Tibial nerve (tissue), 4 donors: ENCODE data around the gene SKOR1. TPM values are rescaled to one million over a fixed set of nuclear protein-coding genes. Genes with fewer than 3 reads are reported as not detected.

Source experiments
- DNase-seq, 2 donors: peaks; one replicate each; pipeline ENCODE4 v3.0.0-alpha.2; 2019; ENCODE audit warnings: low spot score in 2 of 2
- H3K27ac ChIP-seq, 4 donors: fragments of 200-600 bp; sonication (generic) in 3 of 4; one replicate each; pipeline ENCODE4 v1.5.1; 2017 to 2019; ENCODE audit warnings: mild to moderate bottlenecking in 1 of 4
- H3K27me3 ChIP-seq, 2 donors: fragments of 200-600 bp; sonication (generic) in 1 of 2; one replicate each; pipeline versions ENCODE4 v1.5.1 to v1.6.0; 2017 to 2019
- H3K36me3 ChIP-seq, 3 donors: fragments of 200-600 bp; sonication (generic); one replicate each; pipeline ENCODE4 v1.5.1; 2018 to 2019
- H3K4me1 ChIP-seq, 4 donors: fragments of 200-600 bp; sonication (generic) in 3 of 4; one replicate each; pipeline ENCODE4 v1.5.1; 2017 to 2019
- H3K4me3 ChIP-seq, 4 donors: fragments of 200-600 bp; sonication (generic) in 3 of 4; one replicate each; pipeline ENCODE4 v1.5.1; 2017 to 2019; ENCODE audit warnings: mild to moderate bottlenecking in 1 of 4, moderate library complexity in 1 of 4
- H3K9me3 ChIP-seq, 4 donors: fragments of 200-600 bp; sonication (generic) in 3 of 4; one replicate each; pipeline ENCODE4 v1.5.1; 2017 to 2019
- EP300 ChIP-seq, 2 donors: sonication (generic); formaldehyde crosslinking; IDR thresholded peaks; one replicate each; pipeline ENCODE4 v1.6.1; 2017; ENCODE audit warnings: antibody characterized with exemption in 2 of 2, mild to moderate bottlenecking in 1 of 2
- POLR2A ChIP-seq, 2 donors: fragments of 450-650 bp; IDR thresholded peaks; one replicate each; pipeline ENCODE4 v1.6.1; 2017; ENCODE audit warnings: antibody characterized with exemption in 2 of 2, mild to moderate bottlenecking in 2 of 2, moderate library complexity in 2 of 2
- WGBS, 2 donors: methylation state at CpG; one replicate each; pipeline ENCODE4 v1.1.5; 2018; 5-methylcytosine and 5-hydroxymethylcytosine counted together
- total RNA-seq, 4 donors: library from RNA; depleted of rRNA; stranded (reverse); fragments of >200 nt; gene quantifications; one replicate each; pipeline ENCODE4 v1.1.0, GENCODE V29; 2016
- TF ChIP-seq, protein P1 (sequence below), 5 experiments: fragments of 200-600 bp in 3 of 5; fragments of 450-650 bp in 2 of 5; sonication (generic) in 3 of 5; IDR thresholded peaks; one replicate each; pipeline ENCODE4 v1.5.1; 2016 to 2019; ENCODE audit warnings: antibody characterized with exemption in 5 of 5, mild to moderate bottlenecking in 3 of 5, moderate library complexity in 2 of 5

The SKOR1 gene
- total RNA-seq, 4 donors from 2014 or later: 0.42 to 1.5 (median 0.82) TPM

DNA sequence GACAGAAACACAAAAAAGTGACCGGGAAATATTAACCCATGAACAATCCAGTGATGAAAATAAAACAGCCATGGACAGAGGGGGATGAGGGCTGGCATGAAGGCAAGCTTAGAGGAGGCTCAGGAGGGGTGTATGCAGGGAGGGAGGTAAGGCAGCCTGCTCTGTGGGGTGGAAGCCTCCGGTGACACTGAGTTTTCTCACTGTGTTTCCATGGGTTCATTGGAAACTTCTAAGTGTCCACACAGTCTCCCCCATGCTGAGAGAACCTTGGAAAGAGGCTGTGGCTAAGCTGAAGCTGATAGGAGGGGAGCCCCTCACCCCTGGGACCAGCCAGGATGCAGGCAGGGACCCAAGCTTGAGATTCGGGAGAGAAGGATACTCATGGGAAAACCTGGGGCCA lies 6.8 kb upstream of the SKOR1 start:
- no peak for DNase-seq
- Histone ChIP-seq H3K4me3 (no peak overlapping the region), H3K36me3 (peaks cover 0 to 19% (median 0%) of the 10 kb centered on the region in 3 donors), H3K27me3 (peaks cover 10 to 86% of the 10 kb centered on the region in 2 donors), H3K9me3 (peaks cover 0 to 25% (median 2%) of the 10 kb centered on the region in 4 donors), H3K27ac (no peak overlapping the region), H3K4me1 (peaks cover 0 to 41% (median 4%) of the 10 kb centered on the region in 4 donors)
- no peak for TF ChIP-seq EP300 (IDR thresholded peaks at IDR 0.05)
- TF ChIP-seq, protein P1, sequence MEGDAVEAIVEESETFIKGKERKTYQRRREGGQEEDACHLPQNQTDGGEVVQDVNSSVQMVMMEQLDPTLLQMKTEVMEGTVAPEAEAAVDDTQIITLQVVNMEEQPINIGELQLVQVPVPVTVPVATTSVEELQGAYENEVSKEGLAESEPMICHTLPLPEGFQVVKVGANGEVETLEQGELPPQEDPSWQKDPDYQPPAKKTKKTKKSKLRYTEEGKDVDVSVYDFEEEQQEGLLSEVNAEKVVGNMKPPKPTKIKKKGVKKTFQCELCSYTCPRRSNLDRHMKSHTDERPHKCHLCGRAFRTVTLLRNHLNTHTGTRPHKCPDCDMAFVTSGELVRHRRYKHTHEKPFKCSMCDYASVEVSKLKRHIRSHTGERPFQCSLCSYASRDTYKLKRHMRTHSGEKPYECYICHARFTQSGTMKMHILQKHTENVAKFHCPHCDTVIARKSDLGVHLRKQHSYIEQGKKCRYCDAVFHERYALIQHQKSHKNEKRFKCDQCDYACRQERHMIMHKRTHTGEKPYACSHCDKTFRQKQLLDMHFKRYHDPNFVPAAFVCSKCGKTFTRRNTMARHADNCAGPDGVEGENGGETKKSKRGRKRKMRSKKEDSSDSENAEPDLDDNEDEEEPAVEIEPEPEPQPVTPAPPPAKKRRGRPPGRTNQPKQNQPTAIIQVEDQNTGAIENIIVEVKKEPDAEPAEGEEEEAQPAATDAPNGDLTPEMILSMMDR (IDR thresholded peaks at IDR 0.05): no peak
- TF ChIP-seq POLR2A (IDR thresholded peaks at IDR 0.05): no peak
- 73 to 78% methylated on average over 3 of the region's 3 CpGs for WGBS, 2 donors

DNA sequence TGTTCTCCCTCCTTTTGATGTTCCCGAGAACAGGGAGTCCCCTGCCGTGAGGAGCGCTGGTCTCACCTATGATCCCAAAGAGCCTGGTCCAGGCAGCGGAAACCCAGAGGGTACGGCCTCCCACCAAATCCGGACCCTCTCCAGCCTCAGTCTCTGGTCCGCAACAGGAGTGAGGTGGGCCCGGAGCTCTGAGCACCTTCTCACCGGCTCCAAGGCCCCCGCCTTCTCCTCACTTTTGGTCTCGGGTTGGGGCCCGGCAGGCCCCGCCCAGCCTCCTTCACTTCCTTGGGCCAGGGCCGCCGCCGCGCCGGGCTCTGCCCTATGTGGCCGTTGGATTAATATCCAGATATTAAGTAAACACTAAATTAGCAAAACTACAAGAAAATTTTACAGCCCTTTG lies 5.7 kb upstream of the SKOR1 start:
- no peak for DNase-seq
- Histone ChIP-seq H3K4me3 (no peak overlapping the region), H3K9me3 (peaks cover 0 to 24% (median 2%) of the 10 kb centered on the region in 4 donors), H3K36me3 (peaks cover 0 to 15% (median 0%) of the 10 kb centered on the region in 3 donors), H3K27me3 (peaks cover 10 to 95% of the 10 kb centered on the region in 2 donors), H3K4me1 (peaks cover 0 to 52% (median 4%) of the 10 kb centered on the region in 4 donors), H3K27ac (no peak overlapping the region)
- TF ChIP-seq POLR2A (IDR thresholded peaks at IDR 0.05): no peak
- TF ChIP-seq EP300 (IDR thresholded peaks at IDR 0.05): no peak
- 9 to 10% methylated on average over 19 of the region's 19 CpGs for WGBS, 2 donors

DNA sequence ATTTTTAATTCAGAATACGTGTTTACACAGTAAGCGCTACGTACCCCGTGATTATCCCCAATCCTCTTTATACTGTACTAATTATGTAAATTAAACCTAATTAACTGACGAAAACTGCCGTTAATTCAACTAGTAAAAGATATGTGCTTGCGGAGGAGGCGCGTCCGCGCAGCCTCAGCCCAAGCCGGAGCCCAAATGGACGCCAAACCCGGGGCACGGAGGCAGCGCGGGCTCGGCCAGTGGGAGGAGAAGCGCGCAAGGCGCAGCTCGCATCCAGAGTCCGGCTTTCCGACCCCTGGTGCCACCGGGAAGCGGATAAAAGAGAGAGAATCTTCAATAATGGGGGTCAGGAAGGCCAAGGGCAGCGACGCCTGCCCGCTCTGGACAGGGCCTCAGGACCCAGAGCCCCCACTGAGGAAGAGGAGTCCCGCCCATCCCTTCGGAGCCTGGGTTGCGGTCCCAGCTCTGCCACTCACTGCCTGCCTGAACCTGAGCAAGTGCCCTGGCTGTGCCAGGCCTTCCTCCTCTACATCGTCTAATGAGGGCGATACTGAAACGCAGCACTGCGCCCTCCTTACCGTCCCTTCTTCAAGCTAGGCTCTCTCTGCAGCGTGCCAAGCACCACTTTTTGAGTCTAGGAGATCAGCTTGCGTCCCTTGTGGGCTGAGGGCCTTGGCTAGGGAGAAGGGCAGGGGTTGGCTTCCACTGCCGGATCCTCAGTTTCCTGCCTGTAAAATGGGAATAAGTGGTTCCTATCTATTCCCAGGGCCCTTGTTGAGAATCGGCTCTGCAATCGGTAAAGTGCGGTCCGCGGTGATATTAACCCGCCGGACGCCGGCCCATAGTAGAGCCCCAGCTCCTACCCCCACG lies 5.0 kb upstream of the SKOR1 start:
- Histone ChIP-seq H3K4me3 (no peak overlapping the region), H3K27ac (no peak overlapping the region), H3K4me1 (peaks cover 0 to 59% (median 7%) of the 10 kb centered on the region in 4 donors), H3K27me3 (peaks cover 10 to 95% of the 10 kb centered on the region in 2 donors), H3K9me3 (peaks cover 0 to 17% (median 2%) of the 10 kb centered on the region in 4 donors), H3K36me3 (peaks cover 0 to 7% (median 0%) of the 10 kb centered on the region in 3 donors)
- 10% methylated on average over 48 to 49 of the region's 50 CpGs for WGBS, 2 donors
- TF ChIP-seq, protein P1 (IDR thresholded peaks at IDR 0.05): no peak
- TF ChIP-seq EP300 (IDR thresholded peaks at IDR 0.05): no peak
- TF ChIP-seq POLR2A (IDR thresholded peaks at IDR 0.05): no peak
- DNase-seq: no peak

DNA sequence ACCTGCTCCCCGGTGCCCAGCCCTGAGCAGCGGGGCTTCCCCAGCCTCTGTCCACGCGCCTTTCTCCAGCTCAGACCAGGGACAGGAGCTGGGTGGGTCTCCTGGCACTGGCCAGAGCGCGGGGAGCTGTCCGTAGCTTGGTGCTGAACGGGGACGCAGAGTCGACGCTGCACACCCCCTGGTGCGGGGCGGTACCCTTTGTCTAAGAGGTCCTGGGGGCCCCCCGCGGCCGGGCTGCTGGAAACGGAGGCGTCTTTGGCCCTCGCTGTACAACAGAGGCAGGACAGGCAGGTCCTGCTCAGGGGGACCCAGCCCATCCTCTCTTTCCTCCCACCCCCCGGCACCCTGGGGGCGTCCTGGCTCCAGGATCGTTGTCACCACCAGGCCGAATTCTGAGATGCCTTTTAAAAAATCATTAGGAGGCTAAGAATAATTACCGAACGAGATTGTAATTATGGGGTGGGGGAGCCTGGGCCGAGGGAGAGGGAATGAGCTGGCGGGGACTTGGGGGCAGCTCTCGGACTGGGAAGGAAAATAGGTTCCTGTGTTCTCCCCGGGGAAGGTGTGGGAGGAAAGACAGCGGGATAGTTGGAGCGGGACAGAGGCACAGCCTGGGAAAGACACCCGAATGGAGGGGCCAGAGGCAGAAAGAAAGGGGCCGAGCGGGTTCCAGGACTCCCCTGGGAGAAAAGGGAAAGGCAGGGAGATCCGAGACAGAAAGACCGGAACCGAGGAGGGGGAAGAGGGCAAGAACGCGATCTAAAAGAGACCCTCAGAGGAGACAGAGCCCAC lies 4.1 kb upstream of the SKOR1 start:
- peaks cover 0 to 67% (median 10%) of the 10 kb centered on the region in 4 donors for H3K4me1 ChIP-seq
- H3K36me3 ChIP-seq: no peaks in the 10 kb centered on the region
- H3K27ac ChIP-seq: no peak overlapping the region
- no peak overlapping the region for H3K4me3 ChIP-seq
- WGBS, 2 donors: 3 to 4% methylated on average over 36 to 39 of the region's 39 CpGs
- peaks cover 0 to 10% (median 0%) of the 10 kb centered on the region in 4 donors for H3K9me3 ChIP-seq
- TF ChIP-seq EP300 (IDR thresholded peaks at IDR 0.05): no peak
- TF ChIP-seq, protein P1 (IDR thresholded peaks at IDR 0.05): no peak
- TF ChIP-seq POLR2A (IDR thresholded peaks at IDR 0.05): no peak
- DNase-seq: peak in 1 of 2 donors; percentile 39
- H3K27me3 ChIP-seq: peaks cover 10 to 96% of the 10 kb centered on the region in 2 donors

DNA sequence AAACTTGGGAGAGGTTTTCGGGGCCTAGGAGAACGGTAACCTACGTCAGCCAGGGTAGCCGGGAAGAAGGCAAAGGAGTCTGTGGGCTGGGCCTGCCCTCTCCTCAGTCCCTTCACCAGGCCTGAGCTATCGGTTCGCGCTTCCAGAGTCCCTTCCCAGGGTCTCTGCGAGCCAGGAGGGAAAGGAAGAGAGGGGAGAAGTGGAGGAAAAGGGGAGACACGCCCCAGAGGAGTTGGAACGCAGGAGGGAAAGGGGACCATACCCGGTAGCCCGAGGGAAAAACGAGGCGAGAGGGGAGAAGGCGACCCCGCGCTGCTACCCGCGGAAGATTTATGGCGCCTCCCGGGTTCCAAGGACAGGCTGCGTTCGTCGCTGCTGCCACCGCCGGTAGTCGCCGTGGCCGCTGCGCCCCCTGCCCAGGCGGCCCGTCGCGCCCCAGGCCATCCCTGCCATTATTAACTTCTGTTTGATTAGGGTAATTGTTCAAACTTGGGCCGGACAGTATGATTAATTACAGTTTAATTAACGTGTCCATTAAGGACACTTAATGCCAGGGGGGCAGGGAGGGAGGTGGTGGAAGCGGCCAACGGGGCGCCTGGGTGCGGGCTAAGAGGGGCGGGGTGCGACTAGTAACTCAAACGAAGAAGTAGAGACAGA lies 3.4 kb upstream of the SKOR1 start:
- Histone ChIP-seq H3K4me1 (peaks cover 0 to 74% (median 11%) of the 10 kb centered on the region in 4 donors), H3K9me3 (peaks cover 0 to 4% (median 0%) of the 10 kb centered on the region in 4 donors), H3K27ac (no peak overlapping the region), H3K4me3 (no peak overlapping the region), H3K36me3 (no peaks in the 10 kb centered on the region), H3K27me3 (peaks cover 10 to 96% of the 10 kb centered on the region in 2 donors)
- 1 to 2% methylated on average over 42 to 43 of the region's 43 CpGs for WGBS, 2 donors
- no peak for DNase-seq
- TF ChIP-seq POLR2A (IDR thresholded peaks at IDR 0.05): no peak
- TF ChIP-seq, protein P1 (IDR thresholded peaks at IDR 0.05): no peak
- no peak for TF ChIP-seq EP300 (IDR thresholded peaks at IDR 0.05)
